HG02840 (cell line): ENCODE results near the gene NUP160.
"Not testable (repeated sequence)": the region's sequence is repeated elsewhere in the genome, so short reads cannot be mapped to it uniquely, and the experiment has no call there.

Experiments used
- ATAC-seq: cut with Tn5 transposase; IDR thresholded peaks from one replicate; pipeline ENCODE4 v1.9.1; 2021; ENCODE audit warnings: mild to moderate bottlenecking, moderate library complexity, moderate number of reproducible peaks; ENCODE audit not compliant: unreplicated experiment, low FRiP score

The NUP160 gene

DNA sequence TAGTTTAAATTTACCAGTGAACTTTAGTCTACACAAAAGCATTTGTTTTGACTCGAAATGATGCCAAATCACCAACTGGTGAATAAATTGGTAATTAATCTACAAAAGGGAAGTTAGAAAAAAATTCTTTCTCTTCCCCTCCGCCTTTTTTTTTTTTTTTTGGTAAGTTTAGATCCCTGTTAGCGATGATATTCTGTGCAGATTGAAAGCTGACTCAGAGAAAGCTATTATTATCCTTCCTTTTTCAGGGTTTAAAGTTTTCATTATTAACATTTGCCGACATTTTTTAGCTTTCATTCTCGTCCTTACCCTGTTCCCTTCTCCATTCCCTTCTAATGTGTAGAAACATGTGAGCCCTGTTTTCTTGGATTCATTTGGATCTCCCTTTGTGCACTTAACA is 16.8 kb upstream of the NUP160 start:
- no peak for ATAC-seq

- no peak for ATAC-seq
Observed at GRCh38 chr11:47863898-47864430, 15.8 kb upstream of the NUP160 start.

DNA sequence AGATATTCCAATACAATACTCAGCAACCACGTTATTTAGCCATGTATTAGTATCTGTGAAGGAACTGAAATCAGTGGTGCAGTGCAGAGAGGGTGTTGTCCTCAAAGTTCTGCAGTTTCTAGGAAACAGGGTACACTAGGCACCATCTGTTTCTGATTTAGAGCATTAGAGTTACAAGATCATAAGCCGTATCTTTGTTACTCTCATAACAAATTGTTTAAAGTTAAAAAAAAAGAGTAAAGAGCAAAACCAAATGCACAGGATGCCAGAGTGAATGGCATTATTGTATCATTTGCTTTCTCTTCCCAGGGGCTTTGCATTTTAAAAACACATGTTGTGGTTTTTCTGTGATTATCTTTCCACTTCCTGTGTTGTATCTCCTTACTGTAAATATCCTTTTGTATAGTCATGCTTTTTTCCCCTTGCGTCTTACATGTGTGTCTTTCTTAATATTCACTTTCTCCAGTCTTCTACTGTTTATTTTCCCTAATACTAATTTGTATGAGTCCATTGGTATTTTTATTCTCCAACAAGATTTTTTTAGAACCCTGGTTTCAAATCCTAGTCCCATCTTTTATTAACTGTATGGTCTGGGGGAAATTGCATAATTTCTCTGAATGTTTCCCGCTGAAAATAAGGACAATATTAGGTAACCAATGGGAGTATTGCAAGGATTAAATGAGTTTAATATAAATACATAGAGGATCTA is 15.2 kb upstream of the NUP160 start:
- ATAC-seq: no peak

- no peak for ATAC-seq
Observed at GRCh38 chr11:47861728-47862127, 13.6 kb upstream of the NUP160 start.

DNA sequence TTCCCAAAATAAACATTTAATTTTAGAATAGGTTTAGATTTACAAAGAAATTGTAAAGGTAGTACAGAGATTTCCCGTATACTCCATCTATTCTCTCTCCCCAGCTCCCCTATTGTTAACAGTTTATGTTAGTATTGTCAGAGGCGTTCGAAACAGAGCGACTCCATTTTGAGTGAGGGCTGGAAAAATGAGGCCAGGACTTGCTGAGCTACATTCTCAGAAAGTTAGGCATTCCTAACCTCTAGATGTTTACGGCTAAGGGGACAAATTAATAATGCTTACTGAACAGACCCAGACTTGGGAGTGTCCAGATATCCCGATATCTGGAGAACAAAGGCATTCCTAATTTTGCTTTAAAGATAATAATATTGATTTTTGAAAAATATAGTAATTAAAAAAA is 12.4 kb upstream of the NUP160 start:
- ATAC-seq: no peak

- no peak for ATAC-seq
Observed at GRCh38 chr11:47857892-47858543, 9.9 kb upstream of the NUP160 start.

DNA sequence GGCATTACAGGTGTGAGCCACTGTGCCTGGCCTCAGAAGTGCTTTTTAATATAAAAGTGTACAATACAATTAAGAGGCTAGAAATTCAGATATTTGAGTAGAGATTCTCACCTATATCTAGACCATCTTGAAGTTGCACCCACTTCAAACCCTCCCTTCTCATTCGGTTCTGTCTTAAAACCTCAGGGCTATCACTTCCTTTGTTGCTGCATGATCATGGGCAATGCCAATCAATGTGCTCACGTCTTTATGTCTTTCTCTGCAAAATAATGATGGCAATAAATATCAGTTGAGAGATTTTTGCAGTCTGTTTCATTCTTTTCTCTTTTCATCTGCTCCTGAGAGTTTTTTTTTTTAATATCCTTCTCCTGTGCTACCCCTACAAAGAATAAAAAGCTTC is 9.3 kb upstream of the NUP160 start:
- ATAC-seq: no peak

DNA sequence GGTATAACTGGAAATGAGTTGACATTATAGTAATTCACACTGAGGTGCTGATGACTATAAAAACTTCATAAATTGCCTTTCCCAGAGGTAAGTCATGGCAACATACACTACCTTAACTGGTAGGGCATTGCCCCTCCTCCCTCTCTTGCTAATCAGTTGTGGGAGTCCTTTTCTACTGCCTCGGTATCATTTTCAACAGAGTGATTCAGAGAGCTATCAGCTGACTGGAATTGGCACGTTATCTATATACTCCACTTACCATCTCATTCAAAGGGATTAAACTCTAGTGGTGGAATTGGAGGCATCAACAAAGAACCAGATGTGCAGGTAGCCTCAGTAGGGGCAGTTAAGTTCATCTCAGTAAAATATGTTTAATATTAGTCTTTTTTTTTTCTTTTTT is 8.0 kb upstream of the NUP160 start:
- no peak for ATAC-seq

DNA sequence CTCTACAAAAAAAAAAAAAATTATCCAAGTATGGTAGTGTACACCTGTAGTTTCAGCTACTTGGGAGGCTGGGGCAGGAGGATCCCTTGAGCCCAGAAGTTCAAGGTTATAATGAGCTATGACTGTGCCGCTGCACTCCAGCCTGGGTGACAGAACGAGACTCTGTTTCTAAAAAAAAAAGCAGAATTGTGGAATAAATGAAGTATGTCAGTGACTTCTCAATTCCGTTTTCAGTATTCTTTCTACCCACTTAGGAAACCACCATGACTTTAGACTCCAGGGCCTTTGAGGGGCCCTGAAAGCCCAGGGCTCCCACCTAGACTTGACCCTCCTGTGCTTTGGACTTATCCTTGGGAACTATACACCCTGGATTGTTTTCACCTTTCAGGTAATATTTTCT is 6.5 kb upstream of the NUP160 start:
- ATAC-seq: no peak

GRCh38 chr11:47852053-47852452 is 3.9 kb upstream of the NUP160 start:
- ATAC-seq: no peak

- peak; percentile 39 for ATAC-seq
Observed at GRCh38 chr11:47850337-47850736, 2.2 kb upstream of the NUP160 start.

DNA sequence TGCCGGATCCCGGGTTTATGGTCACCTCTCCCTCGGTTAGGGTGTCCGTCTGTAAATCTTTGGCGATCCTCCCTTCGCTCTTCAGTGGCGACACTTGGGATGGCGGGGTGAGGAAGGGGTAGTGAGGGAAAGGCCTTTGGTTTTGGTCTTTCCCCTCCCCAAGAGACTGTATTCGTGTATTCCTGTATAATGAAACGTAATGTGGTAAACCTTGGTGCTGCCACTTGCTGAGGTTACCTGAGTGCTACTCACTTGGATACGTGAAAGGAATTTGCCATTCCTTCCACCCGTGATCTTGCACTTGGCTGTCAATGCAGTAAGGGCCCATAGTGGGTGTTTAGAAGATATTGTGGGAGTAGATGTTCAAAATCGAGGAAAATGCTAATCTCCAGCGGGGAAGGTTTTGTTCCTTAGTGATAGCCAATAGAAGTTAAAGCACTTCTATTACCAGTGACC is 578 bp upstream of the NUP160 start:
- no peak for ATAC-seq

DNA sequence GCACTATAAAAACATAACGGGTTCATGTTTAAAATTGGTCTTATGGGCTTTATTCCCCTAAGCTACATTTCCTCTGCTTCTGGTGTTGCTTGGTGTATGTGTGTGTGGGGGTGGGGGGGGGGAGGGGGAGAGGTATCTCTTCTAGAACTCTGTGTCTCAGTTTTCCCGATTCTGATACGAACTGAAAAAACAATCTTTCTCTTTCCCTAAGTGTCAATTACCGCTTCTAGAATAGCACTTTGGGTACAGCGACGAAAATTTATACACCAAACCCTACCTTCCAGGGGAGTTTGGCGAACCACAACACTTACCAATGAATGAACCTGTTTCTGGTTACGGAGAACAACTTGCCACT is 636 bp downstream of the NUP160 start:
- no peak for ATAC-seq

- ATAC-seq: no peak
Observed at GRCh38 chr11:47846998-47847397, 1.2 kb downstream of the NUP160 start.

- no peak for ATAC-seq
Observed at GRCh38 chr11:47843361-47844055, 4.6 kb downstream of the NUP160 start.

- no peak for ATAC-seq
Observed at GRCh38 chr11:47842749-47843148, 5.4 kb downstream of the NUP160 start.

DNA sequence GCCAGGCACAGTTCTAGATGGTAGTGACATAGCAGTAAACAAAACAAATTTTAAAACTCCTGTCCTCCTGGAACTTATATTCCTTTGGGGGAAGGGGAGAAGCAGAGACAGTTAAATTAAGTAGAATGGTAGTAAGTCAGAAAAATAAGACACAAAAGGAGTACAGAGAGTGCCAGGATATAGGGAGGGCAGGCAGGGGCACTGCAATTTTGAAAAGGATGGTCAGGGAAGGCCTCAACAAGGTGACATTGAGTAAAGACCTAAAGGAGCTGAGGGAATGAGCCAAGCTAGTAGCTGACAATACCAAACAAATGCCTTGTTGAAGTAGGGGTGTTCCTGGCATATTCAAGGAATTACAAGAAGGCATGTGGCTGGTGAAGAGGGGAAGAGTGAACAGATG is 10.2 kb downstream of the NUP160 start:
- no peak for ATAC-seq

DNA sequence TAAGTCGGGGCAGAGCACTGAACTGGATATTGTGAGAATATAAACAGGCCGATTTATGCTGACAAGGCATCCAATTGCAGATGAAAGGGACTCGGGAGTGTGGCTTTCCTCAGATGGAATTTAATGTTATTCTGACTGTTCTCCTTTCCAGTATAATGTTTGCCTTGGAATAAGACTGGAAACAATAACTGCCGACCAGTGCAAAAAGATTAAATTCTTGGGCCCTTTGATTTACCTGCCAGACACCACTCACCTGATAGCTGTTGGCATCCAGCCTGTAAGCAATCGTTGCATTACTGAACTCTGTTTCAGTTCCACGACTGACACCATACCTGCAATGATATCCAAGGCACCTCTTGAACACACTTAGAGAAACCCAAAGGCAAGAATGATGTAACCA is 10.9 kb downstream of the NUP160 start:
- ATAC-seq: no peak

- ATAC-seq: not testable (repeated sequence)
Observed at GRCh38 chr11:47830013-47830412, 18.1 kb downstream of the NUP160 start.

DNA sequence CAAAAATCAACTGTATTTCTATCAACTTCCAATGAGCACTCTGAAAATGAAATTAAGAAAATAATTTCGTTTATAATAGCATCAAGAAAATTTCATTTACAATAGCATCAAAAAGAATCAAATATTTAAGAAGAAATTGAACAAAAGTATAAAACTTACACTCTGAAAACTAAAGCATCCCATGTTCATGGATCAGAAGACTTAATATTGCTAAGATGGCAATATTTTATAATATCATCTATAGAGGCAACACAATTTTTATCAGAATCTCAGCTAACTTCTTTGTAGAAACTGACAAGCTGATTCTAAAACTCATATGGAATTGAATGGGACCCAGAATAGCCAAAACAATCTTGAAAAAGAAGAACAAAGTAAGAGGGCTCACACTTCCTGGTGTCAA is 19.9 kb downstream of the NUP160 start:
- ATAC-seq: no peak

GRCh38 chr11:47822664-47823063 is 25.5 kb downstream of the NUP160 start:
- not testable (repeated sequence) for ATAC-seq
